Measurements from ENCODE around the gene CTBP2. TPM values are rescaled to one million over a fixed set of nuclear protein-coding genes. Genes with fewer than 3 reads are reported as not detected.

The CTBP2 gene
- total RNA-seq, 1 experiment from 2014 or later, result 125 TPM

DNA sequence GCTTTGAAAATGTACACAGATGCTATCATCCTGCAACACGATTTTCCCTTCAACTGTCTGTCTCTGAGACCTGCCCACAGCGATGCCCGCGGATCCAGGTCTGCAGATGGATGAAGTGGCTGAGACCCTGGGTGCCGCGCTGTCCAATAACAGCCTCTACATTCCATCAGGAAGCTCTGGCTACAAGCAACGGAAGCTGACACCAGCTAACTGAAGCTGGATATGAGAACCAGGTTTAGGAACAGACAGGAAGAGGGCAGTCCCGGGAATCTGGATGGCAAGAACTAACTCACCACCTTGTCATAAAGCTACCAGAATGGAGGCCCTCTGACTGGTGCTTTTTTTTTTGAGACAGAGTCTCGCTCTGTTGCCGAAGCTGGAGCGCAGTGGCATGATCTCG lies 32.3 kb upstream of the CTBP2 start:
- TF ChIP-seq, protein P1, sequence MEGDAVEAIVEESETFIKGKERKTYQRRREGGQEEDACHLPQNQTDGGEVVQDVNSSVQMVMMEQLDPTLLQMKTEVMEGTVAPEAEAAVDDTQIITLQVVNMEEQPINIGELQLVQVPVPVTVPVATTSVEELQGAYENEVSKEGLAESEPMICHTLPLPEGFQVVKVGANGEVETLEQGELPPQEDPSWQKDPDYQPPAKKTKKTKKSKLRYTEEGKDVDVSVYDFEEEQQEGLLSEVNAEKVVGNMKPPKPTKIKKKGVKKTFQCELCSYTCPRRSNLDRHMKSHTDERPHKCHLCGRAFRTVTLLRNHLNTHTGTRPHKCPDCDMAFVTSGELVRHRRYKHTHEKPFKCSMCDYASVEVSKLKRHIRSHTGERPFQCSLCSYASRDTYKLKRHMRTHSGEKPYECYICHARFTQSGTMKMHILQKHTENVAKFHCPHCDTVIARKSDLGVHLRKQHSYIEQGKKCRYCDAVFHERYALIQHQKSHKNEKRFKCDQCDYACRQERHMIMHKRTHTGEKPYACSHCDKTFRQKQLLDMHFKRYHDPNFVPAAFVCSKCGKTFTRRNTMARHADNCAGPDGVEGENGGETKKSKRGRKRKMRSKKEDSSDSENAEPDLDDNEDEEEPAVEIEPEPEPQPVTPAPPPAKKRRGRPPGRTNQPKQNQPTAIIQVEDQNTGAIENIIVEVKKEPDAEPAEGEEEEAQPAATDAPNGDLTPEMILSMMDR (IDR thresholded peaks at IDR 0.05), result no peak
- TF ChIP-seq SIN3A (IDR thresholded peaks at IDR 0.05; ENCODE audit: borderline replicate concordance, insufficient read depth, low read depth, low read length) (no peak), TCF7L2 (IDR thresholded peaks at IDR 0.05; ENCODE audit: low read depth, low read length) (no peak), REST (IDR thresholded peaks at IDR 0.05; ENCODE audit: insufficient read depth in 1 of 2, low read depth in 2 of 2, low read length in 1 of 2) (no peak)
- BruUV-seq (replicated peaks), result no TSS peak
- intact Hi-C loops (cut with micrococcal nuclease; ENCODE audit: unreplicated experiment) (no loop called here), in situ Hi-C loops (cut with HindIII; ENCODE audit: low pct_unique_long_range_greater_than_20kb, low sequenced_read_pairs) (no loop called here)
- ATAC-seq (no peak), DNase-seq (ENCODE audit: low read depth, low spot score) (no peak)
- no peaks in the 10 kb centered on the region for H3K36me3 ChIP-seq (ENCODE audit: control insufficient read depth, insufficient read depth, low read length)
- no peaks in the 10 kb centered on the region for H3K9me3 ChIP-seq (ENCODE audit: control insufficient read depth, insufficient read depth, low read depth, low read length)
- ChIA-PET CTCF (no interaction called here), POLR2A (interaction anchor here (0.6 kb wide), 1 partner anchor 35 kb away, joined by 8 read pairs; no protein-coding TSS in a partner anchor)
- H3K4me3 ChIP-seq (ENCODE audit: low read depth in 2 of 2, low read length in 2 of 2), result no peak overlapping the region
- H3K4me1 ChIP-seq (ENCODE audit: control insufficient read depth, insufficient read depth, low read length), result no peaks in the 10 kb centered on the region
- no peaks in the 10 kb centered on the region for H3K27me3 ChIP-seq (ENCODE audit: control insufficient read depth, insufficient read depth, low read length)
- no peak overlapping the region for H3K27ac ChIP-seq (ENCODE audit: low read length)

GRCh38 chr10:125192005-125192404 lies 31.6 kb upstream of the CTBP2 start:
- ChIA-PET POLR2A (interaction anchor here (0.6 kb wide), 1 partner anchor 35 kb away, joined by 8 read pairs; no protein-coding TSS in a partner anchor), CTCF (no interaction called here)
- Histone ChIP-seq H3K4me3 (ENCODE audit: low read depth in 2 of 2, low read length in 2 of 2) (no peak overlapping the region), H3K27ac (ENCODE audit: low read length) (no peak overlapping the region), H3K4me1 (ENCODE audit: control insufficient read depth, insufficient read depth, low read length) (no peaks in the 10 kb centered on the region), H3K36me3 (ENCODE audit: control insufficient read depth, insufficient read depth, low read length) (no peaks in the 10 kb centered on the region), H3K27me3 (ENCODE audit: control insufficient read depth, insufficient read depth, low read length) (no peaks in the 10 kb centered on the region), H3K9me3 (ENCODE audit: control insufficient read depth, insufficient read depth, low read depth, low read length) (no peaks in the 10 kb centered on the region)
- no TSS peak for BruUV-seq (replicated peaks)
- in situ Hi-C loops (cut with HindIII; ENCODE audit: low pct_unique_long_range_greater_than_20kb, low sequenced_read_pairs) (no loop called here), intact Hi-C loops (cut with micrococcal nuclease; ENCODE audit: unreplicated experiment) (no loop called here)
- ATAC-seq (no peak), DNase-seq (ENCODE audit: low read depth, low spot score) (no peak)
- no peak for TF ChIP-seq TCF7L2 (IDR thresholded peaks at IDR 0.05; ENCODE audit: low read depth, low read length)
- no peak for TF ChIP-seq SIN3A (IDR thresholded peaks at IDR 0.05; ENCODE audit: borderline replicate concordance, insufficient read depth, low read depth, low read length)
- TF ChIP-seq, protein P1 (IDR thresholded peaks at IDR 0.05), result no peak
- TF ChIP-seq POLR2AphosphoS5 (IDR thresholded peaks at IDR 0.05; ENCODE audit: low read depth, low read length), result no peak
- TF ChIP-seq REST (IDR thresholded peaks at IDR 0.05; ENCODE audit: insufficient read depth in 1 of 2, low read depth in 2 of 2, low read length in 1 of 2), result no peak

All from Panc1 (cell line).